ENCODE measurements around the gene HDAC11. TPM values are rescaled to one million over a fixed set of nuclear protein-coding genes. Genes with fewer than 3 reads are reported as not detected.

The HDAC11 gene
- total RNA-seq, 1 donor from 2014 or later, result 14.4 TPM

- no peaks in the 10 kb centered on the region for H3K9me3 Mint-ChIP-seq (ENCODE audit: low read depth)
- no peak overlapping the region for H3K27ac Mint-ChIP-seq
- peaks cover 8% of the 10 kb centered on the region for H3K4me1 Mint-ChIP-seq (ENCODE audit: low read depth)
- no peaks in the 10 kb centered on the region for H3K36me3 Mint-ChIP-seq (ENCODE audit: insufficient read depth)
- no peak for TF ChIP-seq CTCF (IDR thresholded peaks at IDR 0.05; ENCODE audit: unreplicated experiment)
- H3K27me3 Mint-ChIP-seq, result peaks cover 12% of the 10 kb centered on the region
- H3K4me3 Mint-ChIP-seq (ENCODE audit: low read depth), result no peak overlapping the region
- no peak for DNase-seq (ENCODE audit: low spot score, unreplicated experiment)
These were observed 19.8 kb upstream of the HDAC11 start for GRCh38 chr3:13460341-13460736.

GRCh38 chr3:13461169-13462124 is 18.7 kb upstream of the HDAC11 start:
- Mint-ChIP-seq H3K9me3 (ENCODE audit: low read depth) (no peaks in the 10 kb centered on the region), H3K27ac (no peak overlapping the region), H3K4me1 (ENCODE audit: low read depth) (peaks cover 3% of the 10 kb centered on the region), H3K36me3 (ENCODE audit: insufficient read depth) (no peaks in the 10 kb centered on the region), H3K4me3 (ENCODE audit: low read depth) (no peak overlapping the region), H3K27me3 (peaks cover 12% of the 10 kb centered on the region)
- DNase-seq (ENCODE audit: low spot score, unreplicated experiment), result peak; percentile 52
- TF ChIP-seq CTCF (IDR thresholded peaks at IDR 0.05; ENCODE audit: unreplicated experiment), result peak; percentile 77

GRCh38 chr3:13462125-13462629 is 17.9 kb upstream of the HDAC11 start:
- TF ChIP-seq CTCF (IDR thresholded peaks at IDR 0.05; ENCODE audit: unreplicated experiment), result no peak
- no peak overlapping the region for H3K27ac Mint-ChIP-seq
- H3K4me3 Mint-ChIP-seq (ENCODE audit: low read depth), result no peak overlapping the region
- no peaks in the 10 kb centered on the region for H3K9me3 Mint-ChIP-seq (ENCODE audit: low read depth)
- H3K36me3 Mint-ChIP-seq (ENCODE audit: insufficient read depth), result no peaks in the 10 kb centered on the region
- DNase-seq (ENCODE audit: low spot score, unreplicated experiment), result no peak
- peaks cover 3% of the 10 kb centered on the region for H3K4me1 Mint-ChIP-seq (ENCODE audit: low read depth)
- peaks cover 12% of the 10 kb centered on the region for H3K27me3 Mint-ChIP-seq

GRCh38 chr3:13462822-13463221 is 17.3 kb upstream of the HDAC11 start:
- H3K36me3 Mint-ChIP-seq (ENCODE audit: insufficient read depth), result no peaks in the 10 kb centered on the region
- H3K27ac Mint-ChIP-seq, result no peak overlapping the region
- H3K9me3 Mint-ChIP-seq (ENCODE audit: low read depth), result no peaks in the 10 kb centered on the region
- peaks cover 12% of the 10 kb centered on the region for H3K27me3 Mint-ChIP-seq
- H3K4me1 Mint-ChIP-seq (ENCODE audit: low read depth), result peaks cover 3% of the 10 kb centered on the region
- DNase-seq (ENCODE audit: low spot score, unreplicated experiment), result no peak
- no peak overlapping the region for H3K4me3 Mint-ChIP-seq (ENCODE audit: low read depth)
- TF ChIP-seq CTCF (IDR thresholded peaks at IDR 0.05; ENCODE audit: unreplicated experiment), result no peak

- DNase-seq (ENCODE audit: low spot score, unreplicated experiment), result no peak
- H3K4me1 Mint-ChIP-seq (ENCODE audit: low read depth), result peaks cover 3% of the 10 kb centered on the region
These were observed 16.3 kb upstream of the HDAC11 start for GRCh38 chr3:13463618-13464400.

More at GRCh38 chr3:13463618-13464400, 16.3 kb upstream of the HDAC11 start:
- TF ChIP-seq CTCF (IDR thresholded peaks at IDR 0.05; ENCODE audit: unreplicated experiment), result no peak
- Mint-ChIP-seq H3K27me3 (peaks cover 12% of the 10 kb centered on the region), H3K36me3 (ENCODE audit: insufficient read depth) (no peaks in the 10 kb centered on the region), H3K4me3 (ENCODE audit: low read depth) (no peak overlapping the region), H3K9me3 (ENCODE audit: low read depth) (no peaks in the 10 kb centered on the region), H3K27ac (no peak overlapping the region)
